Stimulated activated CD8-positive, alpha-beta memory T cell treated with anti-CD3 and anti-CD28 coated beads, Interleukin-4, amount 100 ng/mL, for 4 hours (primary cell): ENCODE results near the gene RAB12.
"Not testable (repeated sequence)": the region's sequence is repeated elsewhere in the genome, so short reads cannot be mapped to it uniquely, and the experiment has no call there.

ENCODE experiments used
- DNase-seq, 2 donors: peaks; one replicate each; pipeline ENCODE4 v3.0.0-alpha.2; 2020; ENCODE audit warnings: low read depth in 2 of 2, low spot score in 1 of 2

RAB12 gene

GRCh38 chr18:8643326-8643878 is 34.2 kb downstream of the RAB12 start:
- DNase-seq = no peak

GRCh38 chr18:8647359-8647758 is 38.1 kb downstream of the RAB12 start:
- DNase-seq = not testable (repeated sequence)

DNA sequence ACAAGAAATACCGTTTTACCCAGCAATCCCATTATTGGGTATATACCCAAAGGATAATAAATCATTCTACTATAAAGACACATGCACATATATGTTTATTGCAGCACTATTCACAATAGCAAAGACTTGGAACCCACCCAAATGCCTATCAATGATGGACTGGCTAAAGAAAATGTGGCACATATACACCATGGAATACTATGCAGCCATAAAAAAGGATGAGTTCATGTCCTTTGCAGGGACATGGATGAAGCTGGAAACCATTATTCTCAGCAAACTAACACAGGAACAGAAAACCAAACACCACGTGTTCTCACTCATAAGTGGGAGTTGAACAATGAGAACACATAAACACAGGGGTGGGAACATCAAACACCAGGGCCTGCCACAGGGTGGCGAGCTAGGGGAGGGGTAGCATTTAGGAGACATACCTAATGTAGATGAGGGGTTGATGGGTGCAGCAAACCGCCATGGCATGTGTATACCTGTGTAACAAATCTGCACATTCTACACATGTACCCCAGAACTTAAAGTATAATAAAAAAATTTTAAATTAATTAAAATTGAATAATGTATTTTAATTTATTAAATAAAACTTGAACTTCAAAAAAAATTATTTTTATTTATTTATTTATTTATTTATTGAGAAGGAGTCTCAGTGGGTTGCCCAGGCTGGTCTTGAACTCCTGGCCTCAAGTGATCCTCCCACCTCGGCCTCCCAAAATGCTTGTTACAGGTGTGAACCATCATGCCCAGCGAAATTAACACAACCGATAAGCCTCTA is 42.4 kb downstream of the RAB12 start:
- DNase-seq = not testable (repeated sequence)

DNA sequence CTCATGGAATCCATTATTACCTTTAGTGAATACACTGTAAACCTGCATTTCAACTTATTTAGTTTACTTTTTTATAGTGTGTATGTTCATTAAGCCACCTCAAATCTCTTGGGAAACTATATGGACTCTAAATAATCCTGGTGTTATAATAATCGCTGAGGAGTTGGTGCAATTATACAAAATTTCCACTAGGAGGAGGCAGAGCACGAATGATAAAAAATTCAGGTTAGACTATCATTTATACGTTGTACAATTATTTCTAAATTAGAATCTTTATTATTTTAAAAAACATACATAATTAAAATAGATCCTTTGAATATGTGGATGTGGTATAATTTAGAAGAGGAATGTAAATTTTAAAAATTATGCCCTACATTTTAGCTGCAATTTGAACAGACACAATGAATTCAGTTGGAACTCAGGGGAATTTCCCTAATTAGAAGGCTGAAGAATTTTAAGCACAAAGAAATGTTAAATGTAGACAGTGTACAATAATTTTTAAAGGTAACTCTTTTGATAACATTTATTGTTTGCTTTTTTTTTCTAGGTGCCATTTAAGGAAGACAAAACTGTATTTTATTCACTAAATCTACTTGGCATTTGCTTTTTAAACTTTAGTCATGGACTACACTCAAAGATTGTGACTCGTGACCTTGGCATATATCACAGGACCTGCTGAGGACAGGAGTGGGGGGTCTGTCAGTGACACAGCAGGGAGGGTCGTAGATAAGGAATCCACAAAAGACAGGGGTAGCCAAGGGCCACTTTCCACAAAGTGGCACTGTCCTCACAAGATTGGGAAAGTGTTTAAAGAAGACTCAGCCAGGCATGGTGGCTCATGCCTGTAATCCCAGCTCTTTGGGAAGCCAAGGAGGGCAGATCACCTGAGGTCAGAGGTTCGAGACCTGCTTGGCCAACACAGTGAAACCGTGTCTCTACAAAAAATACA is 45.5 kb downstream of the RAB12 start:
- no peak for DNase-seq

GRCh38 chr18:8656232-8656631 is 47.0 kb downstream of the RAB12 start:
- no peak for DNase-seq

GRCh38 chr18:8657050-8657820 is 48.0 kb downstream of the RAB12 start:
- no peak for DNase-seq

- no peak for DNase-seq
Measured at GRCh38 chr18:8657873-8658470, 48.7 kb downstream of the RAB12 start.

DNA sequence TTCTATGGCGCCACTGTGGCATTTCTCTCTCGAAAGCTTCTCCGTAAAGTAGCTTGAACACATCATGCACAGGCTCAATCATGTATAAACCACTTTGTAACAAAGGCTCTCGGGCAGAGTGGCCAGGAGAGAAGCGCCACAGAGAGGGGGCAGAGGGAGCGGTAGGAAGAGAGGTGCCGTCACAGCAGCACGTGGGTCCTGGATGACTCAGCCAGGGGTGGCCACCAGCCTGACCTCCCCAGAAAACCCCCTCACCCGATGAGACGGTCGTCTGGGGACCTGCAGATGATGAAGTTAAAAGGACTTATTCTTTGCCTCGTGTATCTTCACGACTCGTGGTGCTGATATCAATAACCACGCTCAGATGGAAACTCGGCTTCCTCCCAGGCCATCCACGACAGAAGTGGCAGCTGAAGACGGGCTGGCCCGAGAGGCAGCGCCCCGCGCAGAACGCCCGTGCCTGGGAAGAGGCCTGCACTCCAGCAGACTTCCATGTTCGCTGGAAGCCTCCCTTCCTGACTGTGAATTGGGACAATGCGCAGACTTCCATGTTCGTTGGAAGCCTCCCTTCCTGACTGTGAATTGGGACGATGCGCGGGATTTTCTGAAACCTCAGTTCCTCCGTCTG is 49.7 kb downstream of the RAB12 start:
- no peak for DNase-seq

DNA sequence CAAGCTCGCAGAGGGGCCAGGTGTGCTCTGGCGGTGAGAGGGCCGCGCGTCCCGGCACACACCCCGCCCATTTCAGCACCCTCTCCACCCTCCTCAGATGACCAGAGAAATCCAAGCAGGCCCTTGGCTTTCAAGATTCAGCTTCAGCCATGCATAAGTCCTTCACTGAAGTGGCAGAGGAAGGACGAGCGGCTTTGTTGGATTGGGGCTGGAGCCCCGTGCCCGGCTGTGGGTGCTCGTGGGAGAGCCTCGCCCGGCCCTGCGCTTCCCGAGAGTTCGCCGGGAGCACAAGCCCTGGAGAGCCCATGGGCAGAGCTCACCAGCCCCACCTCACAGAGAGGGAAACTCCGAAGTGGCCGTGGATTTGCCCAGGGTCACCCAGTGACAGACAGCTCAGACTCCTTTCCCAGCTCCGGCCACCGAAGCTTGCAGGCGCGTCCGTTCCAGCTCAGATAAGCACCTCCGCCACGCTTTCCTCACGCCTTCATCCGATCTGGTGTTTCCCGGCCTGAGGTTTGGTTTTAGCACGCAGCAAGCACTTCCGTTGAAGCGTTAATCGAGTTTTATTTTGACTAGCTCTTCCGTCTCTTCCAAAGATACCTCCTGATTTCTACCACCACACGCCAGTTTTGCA is 50.5 kb downstream of the RAB12 start:
- no peak for DNase-seq

- no peak for DNase-seq
Measured at GRCh38 chr18:8660316-8660715, 51.1 kb downstream of the RAB12 start.

GRCh38 chr18:8661754-8662559 is 52.7 kb downstream of the RAB12 start:
- no peak for DNase-seq

DNA sequence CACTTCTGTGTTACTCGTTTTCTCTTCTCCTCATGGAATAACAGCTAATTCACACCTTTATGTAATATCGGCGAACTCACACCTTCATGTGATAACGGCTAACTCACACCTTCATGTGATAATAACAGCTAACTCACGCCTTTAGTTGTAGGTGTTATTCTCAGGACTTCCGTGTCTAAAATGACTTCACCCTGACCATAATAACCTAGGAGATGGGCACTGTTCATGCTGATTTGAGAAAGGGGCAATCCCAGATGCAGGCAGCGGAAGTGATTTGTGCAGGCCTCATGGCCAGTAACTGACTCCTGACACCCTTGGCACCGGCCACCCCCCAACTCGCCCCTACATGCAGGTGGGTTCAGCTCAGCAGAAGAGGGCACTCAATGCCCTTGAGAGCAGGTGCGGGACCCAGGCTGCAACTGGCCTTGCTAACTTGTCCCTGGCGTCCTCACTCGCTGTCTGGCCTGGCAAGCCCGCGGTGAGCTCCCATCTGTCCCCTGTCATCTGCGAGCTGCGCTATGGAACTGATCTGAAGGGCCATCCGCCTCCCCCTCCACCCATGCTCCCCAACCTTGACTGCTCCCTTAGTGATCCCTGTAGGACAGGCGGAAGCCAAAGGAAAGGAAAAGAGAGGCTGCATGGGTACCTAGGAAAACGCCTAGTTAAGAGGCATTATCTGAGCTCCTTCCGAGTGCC is 53.5 kb downstream of the RAB12 start:
- DNase-seq = no peak

- DNase-seq = no peak
Measured at GRCh38 chr18:8667846-8668245, 58.6 kb downstream of the RAB12 start.

DNA sequence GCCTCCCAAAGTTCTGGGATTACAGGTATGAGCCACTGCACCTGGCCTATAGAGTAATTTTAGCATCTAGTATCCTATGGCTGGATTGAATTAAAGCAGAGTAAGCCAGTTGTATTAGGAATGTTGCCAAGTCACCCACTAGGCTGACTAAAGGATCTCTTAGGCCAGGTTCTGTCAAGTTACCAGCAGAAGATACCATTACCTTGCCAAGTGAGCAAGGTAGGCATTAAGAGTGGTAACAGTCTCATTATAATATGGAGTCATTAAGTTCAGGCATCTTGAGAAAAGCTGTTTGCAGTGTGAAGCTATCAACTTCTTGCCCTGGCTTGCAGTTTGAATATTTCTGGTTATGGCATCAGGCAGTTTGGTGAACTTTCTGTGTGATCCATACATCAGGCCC is 59.1 kb downstream of the RAB12 start:
- DNase-seq = no peak

GRCh38 chr18:8669571-8669970 is 60.3 kb downstream of the RAB12 start:
- no peak for DNase-seq

DNA sequence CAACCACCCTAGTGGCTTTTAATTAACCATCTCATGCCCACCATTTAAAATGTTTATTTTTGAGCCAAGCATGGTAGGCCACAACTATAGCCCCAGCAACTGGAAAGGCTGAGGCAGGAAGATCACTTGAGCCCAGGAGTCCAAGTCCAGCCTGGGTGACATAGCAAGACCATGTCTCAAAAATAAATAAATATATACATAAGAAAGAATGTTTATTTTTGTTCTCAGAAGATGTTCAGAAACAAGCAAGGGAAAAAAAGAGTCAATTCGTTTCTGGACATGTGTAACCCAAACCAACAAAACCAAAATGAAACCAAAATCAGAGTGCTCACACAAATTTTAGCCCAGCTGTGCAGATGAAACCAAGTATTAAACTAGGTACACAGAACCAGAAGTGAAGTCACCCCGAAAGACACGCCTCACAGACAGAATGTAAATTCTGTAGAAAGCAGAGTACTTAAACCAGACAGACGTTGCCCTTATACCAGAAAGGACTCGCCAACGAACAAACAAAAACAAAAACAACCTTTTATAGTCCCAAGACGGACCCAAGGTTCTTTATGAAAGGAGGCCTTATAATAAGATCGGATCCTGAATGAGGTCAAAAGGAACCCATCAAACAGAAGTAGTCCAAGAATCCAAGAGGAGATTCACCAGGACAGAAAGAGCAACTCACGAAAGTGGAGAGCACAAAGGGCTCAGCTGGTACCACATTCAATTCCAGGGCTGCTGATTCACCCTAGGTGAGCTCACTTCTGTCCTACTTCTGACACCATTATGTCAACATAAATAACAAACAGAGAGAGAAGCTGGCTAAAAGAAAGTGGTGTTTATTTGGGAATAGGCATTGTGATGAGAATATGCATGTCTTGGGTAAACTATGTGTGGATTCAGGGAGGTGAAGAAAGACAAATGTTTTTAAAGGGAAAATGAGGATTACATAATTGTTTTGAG is 64.3 kb downstream of the RAB12 start:
- DNase-seq = no peak

GRCh38 chr18:8675057-8675456 is 65.8 kb downstream of the RAB12 start:
- no peak for DNase-seq
